Kidney (tissue), 14 donors: ENCODE data around the gene DLG2. TPM values are rescaled to one million over a fixed set of nuclear protein-coding genes. Genes with fewer than 3 reads are reported as not detected.
A peak's percentile ranks its signal among the peaks of the same experiment; 100 is the strongest.

Experiments
- DNase-seq, 5 donors: peaks; one replicate each; pipeline ENCODE4 v3.0.0-alpha.2; 2013 to 2020
- FAIRE-seq: peaks from 2 replicates; lab custom pipeline; 2012; peaks lifted over from hg19 to GRCh38; lab: Jason Lieb, UNC
- H3K27ac ChIP-seq, 2 donors: one replicate each; pipeline ENCODE4 v1.7.0; 2013; ENCODE audit warnings: low read depth in 2 of 2, low read length in 2 of 2, inconsistent platforms in 1 of 2
- H3K27me3 ChIP-seq: one replicate; pipeline ENCODE4 v1.7.1; 2013; ENCODE audit warnings: low read length, inconsistent platforms; ENCODE audit not compliant: control insufficient read depth, insufficient read depth
- H3K36me3 ChIP-seq, 3 donors: one replicate each; pipeline versions ENCODE4 v1.7.0 to v1.7.1; 2013; ENCODE audit warnings: low read length in 3 of 3, control low read depth in 1 of 3, inconsistent platforms in 1 of 3; ENCODE audit not compliant: insufficient read depth in 3 of 3, control insufficient read depth in 2 of 3
- H3K4me1 ChIP-seq, 3 donors: one replicate each; pipeline versions ENCODE4 v1.7.0 to v1.7.1; 2013; ENCODE audit warnings: low read length in 3 of 3, inconsistent platforms in 1 of 3, low read depth in 1 of 3; ENCODE audit not compliant: control insufficient read depth in 2 of 3, insufficient read depth in 2 of 3
- H3K4me3 ChIP-seq, 3 donors: one replicate each; pipeline versions ENCODE4 v1.7.0 to v1.8.1; 2013; ENCODE audit warnings: low read length in 3 of 3, control low read depth in 1 of 3, inconsistent platforms in 1 of 3
- H3K9ac ChIP-seq, 3 donors: one replicate each; pipeline versions ENCODE4 v1.7.0 to v1.7.1; 2013; ENCODE audit warnings: low read length in 3 of 3, control low read depth in 1 of 3, inconsistent platforms in 1 of 3
- H3K9me3 ChIP-seq, 3 donors: one replicate each; pipeline versions ENCODE4 v1.7.0 to v1.7.1; 2013; ENCODE audit warnings: low read length in 3 of 3, control low read depth in 1 of 3, inconsistent platforms in 1 of 3; ENCODE audit not compliant: control insufficient read depth in 2 of 3, insufficient read depth in 1 of 3
- intact Hi-C: fragments of 100-400 bp; cut with DNase I; formaldehyde crosslinking; loops from one replicate; pipeline ENCODE4 v1.11.1; 2022
- polyA plus RNA-seq: library from polyadenylated mRNA; stranded (reverse); fragments of 350-450 nt; fragmentation: Illumina TruSeq; extraction: RNeasy Lipid Tissue Mini Kit (QIAGEN cat#74804); gene quantifications from one replicate; pipeline ENCODE4 v1.2.3, GENCODE V29; 2014; ENCODE audit warnings: low read depth, low replicate concordance; ENCODE audit not compliant: insufficient read depth
- total RNA-seq: library from RNA; stranded (reverse); fragmentation: NEBNext Ultra II Directional; extraction: Animal tissue kit (Norgen Biotek cat#: 25700); gene quantifications from one replicate; pipeline ENCODE4 v1.2.1, GENCODE V29; 2021
- TF ChIP-seq, protein P1 (sequence below): IDR thresholded peaks from 3 replicates; pipeline ENCODE4 v1.5.1; 2012; ENCODE audit warnings: mild to moderate bottlenecking, moderate library complexity, borderline replicate concordance; ENCODE audit not compliant: insufficient read depth; ENCODE audit errors: extremely low read depth
- donor health status: control.
- donor health status: control.
- donor health status: control.
- donor health status: control.
- donor health status: control.
- donor health status: DM: yes; HTN: yes; CAD: no.
- donor health status: Normal renal cell carcinoma (clear cell type).

DLG2 gene
- total and polyA plus RNA-seq, 2 donors from 2014 or later = 2.9 to 7.2 TPM

GRCh38 chr11:83656796-83657330 is 1970.3 kb downstream of the DLG2 start:
- H3K27ac ChIP-seq = no peak overlapping the region
- H3K9me3 ChIP-seq = no peaks in the 10 kb centered on the region
- no peak overlapping the region for H3K4me3 ChIP-seq
- H3K9ac ChIP-seq = no peak overlapping the region
- TF ChIP-seq, protein P1, sequence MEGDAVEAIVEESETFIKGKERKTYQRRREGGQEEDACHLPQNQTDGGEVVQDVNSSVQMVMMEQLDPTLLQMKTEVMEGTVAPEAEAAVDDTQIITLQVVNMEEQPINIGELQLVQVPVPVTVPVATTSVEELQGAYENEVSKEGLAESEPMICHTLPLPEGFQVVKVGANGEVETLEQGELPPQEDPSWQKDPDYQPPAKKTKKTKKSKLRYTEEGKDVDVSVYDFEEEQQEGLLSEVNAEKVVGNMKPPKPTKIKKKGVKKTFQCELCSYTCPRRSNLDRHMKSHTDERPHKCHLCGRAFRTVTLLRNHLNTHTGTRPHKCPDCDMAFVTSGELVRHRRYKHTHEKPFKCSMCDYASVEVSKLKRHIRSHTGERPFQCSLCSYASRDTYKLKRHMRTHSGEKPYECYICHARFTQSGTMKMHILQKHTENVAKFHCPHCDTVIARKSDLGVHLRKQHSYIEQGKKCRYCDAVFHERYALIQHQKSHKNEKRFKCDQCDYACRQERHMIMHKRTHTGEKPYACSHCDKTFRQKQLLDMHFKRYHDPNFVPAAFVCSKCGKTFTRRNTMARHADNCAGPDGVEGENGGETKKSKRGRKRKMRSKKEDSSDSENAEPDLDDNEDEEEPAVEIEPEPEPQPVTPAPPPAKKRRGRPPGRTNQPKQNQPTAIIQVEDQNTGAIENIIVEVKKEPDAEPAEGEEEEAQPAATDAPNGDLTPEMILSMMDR = no peak
- H3K27me3 ChIP-seq = no peaks in the 10 kb centered on the region
- DNase-seq (no peak), FAIRE-seq (no peak)
- H3K36me3 ChIP-seq = no peaks in the 10 kb centered on the region
- no peaks in the 10 kb centered on the region for H3K4me1 ChIP-seq
- intact Hi-C loops = no loop called here

DNA sequence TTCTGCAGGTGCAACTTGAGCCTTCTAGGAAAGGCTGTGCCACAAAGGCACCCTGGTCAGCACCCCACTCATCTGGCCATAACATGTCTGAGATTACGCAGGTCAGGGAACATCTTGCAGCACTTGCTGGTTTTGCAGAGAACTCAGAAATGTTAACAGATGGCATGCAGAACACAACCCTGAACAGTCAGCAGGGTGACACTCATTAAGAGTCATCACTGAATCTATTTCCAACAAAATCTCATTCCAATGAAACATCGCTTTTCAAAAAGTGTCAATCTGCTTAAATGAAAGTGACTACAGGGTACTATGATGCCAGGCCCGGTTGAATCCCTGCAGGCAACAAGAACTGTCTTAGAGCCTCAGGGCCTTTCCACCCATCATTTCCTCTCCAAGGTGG is 1971.2 kb downstream of the DLG2 start:
- TF ChIP-seq, protein P1 = no peak
- Histone ChIP-seq H3K27me3 (no peaks in the 10 kb centered on the region), H3K9ac (no peak overlapping the region), H3K4me1 (no peaks in the 10 kb centered on the region), H3K9me3 (no peaks in the 10 kb centered on the region), H3K36me3 (no peaks in the 10 kb centered on the region), H3K27ac (no peak overlapping the region), H3K4me3 (no peak overlapping the region)
- no peak for FAIRE-seq
- intact Hi-C loops = no loop called here
- no peak for DNase-seq

DNA sequence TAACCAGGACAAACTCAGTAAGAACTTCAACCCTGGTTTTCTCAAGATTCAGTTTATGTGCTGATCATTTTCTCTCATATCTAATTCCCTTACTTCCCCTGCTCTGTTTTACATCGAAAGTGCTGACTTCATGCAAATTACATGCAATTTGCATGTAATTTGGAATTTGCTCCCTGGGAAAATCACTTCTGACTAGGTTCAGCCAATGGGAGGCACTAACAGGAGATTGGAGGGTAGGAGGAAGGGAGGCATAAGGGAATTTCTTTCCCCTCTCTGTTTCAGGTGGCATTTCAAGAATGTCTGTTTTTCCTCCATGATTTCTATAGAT is 1977.7 kb downstream of the DLG2 start:
- H3K27me3 ChIP-seq = no peaks in the 10 kb centered on the region
- H3K9ac ChIP-seq = no peak overlapping the region
- no peak overlapping the region for H3K4me3 ChIP-seq
- no peaks in the 10 kb centered on the region for H3K9me3 ChIP-seq
- FAIRE-seq (no peak), DNase-seq (peak in 1 of 5 donors; percentile 16)
- H3K4me1 ChIP-seq = no peaks in the 10 kb centered on the region
- no peaks in the 10 kb centered on the region for H3K36me3 ChIP-seq
- H3K27ac ChIP-seq = no peak overlapping the region
- intact Hi-C loops = no loop called here
- TF ChIP-seq, protein P1 = no peak
